K562 (cell line): Measurements from ENCODE around the gene RNU5D-1. TPM values are rescaled to one million over a fixed set of nuclear protein-coding genes. Genes with fewer than 3 reads are reported as not detected.

Experiments
- ATAC-seq: fragments of 200-7000 bp; cut with Tn5 transposase; 3 replicates; pipeline ENCODE4 v1.9.1; 2020; ENCODE audit warnings: moderate library complexity
- BruUV-seq: library from RNA; stranded (reverse); fragments of 400-500 nt; replicated peaks from 2 replicates; lab custom pipeline; 2021; lab: Mats Ljungman, UMichigan
- CTCF ChIA-PET: fragments of 300-600 bp; formaldehyde crosslinking; extraction: SDS; loops from one replicate; lab custom pipeline; 2021; ENCODE audit warnings: low intra/inter-chr PET ratio; lab: Yijun Ruan, JAX
- POLR2A ChIA-PET: fragments of 300-600, 350-650 bp; sonication (Branson Sonifier 250); formaldehyde crosslinking; extraction: SDS; loops from one replicate; lab custom pipeline; 2021; ENCODE audit warnings: antibody characterized with exemption, inconsistent platforms; lab: Yijun Ruan, JAX
- DNase-seq, 4 experiments: peaks; one replicate each; pipeline versions ENCODE4 v3.0.0 to v3.0.0-alpha.2; 2011 to 2018; ENCODE audit warnings: low spot score in 3 of 4, mixed read lengths in 3 of 4; ENCODE audit errors: extremely low read depth in 1 of 4
- FAIRE-seq: peaks from 2 replicates; lab custom pipeline; 2011; peaks lifted over from hg19 to GRCh38; lab: Jason Lieb, UNC
- H2AFZ ChIP-seq: 2 replicates; pipeline ENCODE4 v1.6.0; 2011; ENCODE audit warnings: low read depth, low read length, control low read depth, inconsistent platforms
- H3K27ac ChIP-seq: fragments of 200-600 bp; 3 replicates; pipeline ENCODE4 v1.8.0; 2011; ENCODE audit warnings: low read depth, mild to moderate bottlenecking, control low read depth, inconsistent platforms, low read length, moderate library complexity, mixed read lengths; ENCODE audit errors: extremely low read depth
- H3K27me3 ChIP-seq, 2 experiments: fragments of 300-600 bp in 1 of 2; 2 replicates in 1 of 2; 3 replicates in 1 of 2; pipeline versions ENCODE4 v1.6.0 to v1.8.0; 2011; ENCODE audit warnings: inconsistent platforms in 2 of 2, low read length in 2 of 2, mild to moderate bottlenecking in 1 of 2, mixed read lengths in 1 of 2, moderate library complexity in 1 of 2; ENCODE audit not compliant: control insufficient read depth in 2 of 2, insufficient read depth in 2 of 2
- H3K36me3 ChIP-seq: fragments of 300-600 bp; 3 replicates; pipeline ENCODE4 v1.8.0; 2011; ENCODE audit warnings: mild to moderate bottlenecking, low read length, inconsistent platforms; ENCODE audit not compliant: control insufficient read depth, insufficient read depth
- H3K4me1 ChIP-seq, 2 experiments: fragments of 200-600 bp in 1 of 2; replicated peaks in 1 of 2; 2 replicates in 1 of 2; 3 replicates in 1 of 2; pipeline versions ENCODE4 v1.5.1 to v1.8.0; 2011; ENCODE audit warnings: inconsistent platforms in 2 of 2, low read length in 2 of 2, mild to moderate bottlenecking in 1 of 2, mixed read lengths in 1 of 2, moderate library complexity in 1 of 2; ENCODE audit not compliant: control insufficient read depth in 2 of 2, insufficient read depth in 2 of 2
- H3K4me2 ChIP-seq: 2 replicates; pipeline ENCODE4 v1.6.1; 2011; ENCODE audit warnings: low read length, control low read depth, inconsistent platforms, mixed read lengths; ENCODE audit not compliant: insufficient read depth
- H3K4me3 ChIP-seq: fragments of 200-600 bp; sonication (generic), shearing (Covaris generic); 2 replicates; pipeline ENCODE4 v1.5.1; 2016; ENCODE audit warnings: control low read depth, inconsistent platforms
- H3K79me2 ChIP-seq: fragments of 200-600 bp; 3 replicates; pipeline ENCODE4 v1.8.0; 2011; ENCODE audit warnings: low read length, inconsistent platforms; ENCODE audit not compliant: control insufficient read depth, insufficient read depth
- H3K9ac ChIP-seq, 2 experiments: 2 replicates each; pipeline versions ENCODE4 v1.6.0 to v1.6.1; 2011; ENCODE audit warnings: low read depth in 2 of 2, low read length in 2 of 2, control low read depth in 1 of 2, inconsistent platforms in 1 of 2, mild to moderate bottlenecking in 1 of 2, mixed read lengths in 1 of 2; ENCODE audit not compliant: insufficient read depth in 1 of 2
- H3K9me1 ChIP-seq: one replicate; pipeline ENCODE4 v1.6.0; 2011; ENCODE audit warnings: inconsistent platforms, mild to moderate bottlenecking, low read length, moderate library complexity; ENCODE audit not compliant: control insufficient read depth, insufficient read depth
- H3K9me3 ChIP-seq: replicated peaks from 2 replicates; pipeline ENCODE4 v1.5.1; 2011; ENCODE audit warnings: low read depth, low read length, inconsistent platforms; ENCODE audit not compliant: control insufficient read depth, insufficient read depth
- H4K20me1 ChIP-seq: replicated peaks from 2 replicates; pipeline ENCODE4 v1.6.1; 2011; ENCODE audit warnings: low read length, inconsistent platforms, mixed read lengths; ENCODE audit not compliant: control insufficient read depth, insufficient read depth
- ATF6 ChIP-seq: sonication (generic); formaldehyde crosslinking; IDR thresholded peaks from 2 replicates; pipeline ENCODE4 v1.4.0; 2020; ENCODE audit warnings: mild to moderate bottlenecking, missing genetic modification reagents
- CXXC5 ChIP-seq: fragments of 250-450 bp; sonication (Bioruptor Pico); IDR thresholded peaks from 2 replicates; pipeline ENCODE4 v1.8.0; 2022; ENCODE audit warnings: inconsistent platforms, mild to moderate bottlenecking, moderate library complexity
- DDX20 ChIP-seq: fragments of 450-650 bp; IDR thresholded peaks from 2 replicates; pipeline ENCODE4 v1.6.1; 2016; ENCODE audit warnings: missing genetic modification characterization, low read depth, mild to moderate bottlenecking, missing compliant biosample characterization, moderate library complexity
- E2F8 ChIP-seq: fragments of 450-650 bp; IDR thresholded peaks from 2 replicates; pipeline ENCODE4 v1.7.1; 2018; ENCODE audit warnings: mild to moderate bottlenecking, low read depth; ENCODE audit not compliant: partially characterized antibody
- KAT8 ChIP-seq: fragments of 450-650 bp; IDR thresholded peaks from 2 replicates; pipeline ENCODE4 v1.6.1; 2016; ENCODE audit warnings: low read depth, mild to moderate bottlenecking
- MLX ChIP-seq, 2 experiments: fragments of 450-650 bp in 1 of 2; sonication (generic) in 1 of 2; formaldehyde crosslinking; conservative IDR thresholded peaks; 2 replicates each; pipeline versions ENCODE4 v1.4.0 to v1.8.1; 2020 to 2022; ENCODE audit warnings: mild to moderate bottlenecking in 1 of 2, missing genetic modification reagents in 1 of 2
- NFIC ChIP-seq: fragments of 450-650 bp; IDR thresholded peaks from 2 replicates; pipeline ENCODE4 v1.6.1; 2017; ENCODE audit warnings: mild to moderate bottlenecking, inconsistent platforms
- RBM25 ChIP-seq: fragments of 200-400 bp; formaldehyde crosslinking; IDR thresholded peaks from 2 replicates; pipeline ENCODE4 v1.6.1; 2018; ENCODE audit warnings: low read length, low read depth, moderate library complexity; ENCODE audit not compliant: severe bottlenecking
- RNF219 ChIP-seq: fragments of 250-450 bp; sonication (Bioruptor Pico); IDR thresholded peaks from 2 replicates; pipeline ENCODE4 v1.5.0; 2022; ENCODE audit warnings: mild to moderate bottlenecking
- TFE3 ChIP-seq: fragments of 450-650 bp; formaldehyde crosslinking; IDR thresholded peaks from 2 replicates; pipeline ENCODE4 v1.4.0; 2020; ENCODE audit warnings: mild to moderate bottlenecking, mixed read lengths
- YBX1 ChIP-seq: fragments of 450-650 bp; IDR thresholded peaks from 2 replicates; pipeline ENCODE4 v1.7.1; 2016; ENCODE audit warnings: mild to moderate bottlenecking
- WGBS: fragments of 100-300 bp; shearing (Covaris generic); methylation state at CpG from one replicate; pipeline ENCODE4 v1.1.6; 2016; ENCODE audit warnings: low coverage, mixed read lengths; ENCODE audit not compliant: insufficient coverage; ENCODE audit errors: missing lambda C conversion rate; 5-methylcytosine and 5-hydroxymethylcytosine counted together
- in situ Hi-C: fragments of 300-500 bp; cut with MboI; formaldehyde crosslinking; loops from 4 replicates; pipeline ENCODE4 v1.15.0; 2018; ENCODE audit warnings: inconsistent platforms, mixed read lengths
- intact Hi-C: fragments of 100-400 bp; cut with micrococcal nuclease; formaldehyde crosslinking; loops from 2 replicates; pipeline ENCODE4 v1.14.2; 2022
- polyA plus RNA-seq, 8 experiments: library from polyadenylated mRNA; depleted of rRNA in 4 of 8; stranded (reverse) in 5 of 8; unstranded in 3 of 8; fragments of >200 nt; fragmentation: Nextera tagmentation in 2 of 8; fragmentation: Illumina TruSeq in 1 of 8; extraction: Ambion mirVana in 2 of 8; extraction: Trizol in 1 of 8; gene quantifications; 2 replicates each; pipeline versions ENCODE4 v1.2.1 to v1.2.3, GENCODE V29; 2011 to 2014; ENCODE audit warnings: inconsistent platforms in 1 of 8, missing spikeins in 1 of 8
- total RNA-seq, 7 experiments: library from RNA; depleted of rRNA in 6 of 7; stranded (reverse); fragments of >200 nt in 6 of 7; fragmentation: Illumina TruSeq in 2 of 7; extraction: Trizol in 2 of 7; gene quantifications; 2 replicates each; pipeline versions ENCODE4 v1.2.1 to v1.2.3, GENCODE V29; 2011 to 2021; ENCODE audit warnings: low replicate concordance in 1 of 7

The RNU5D-1 gene
- total and polyA plus RNA-seq, 9 of the 15 experiments (the other 6 are each of a cell fraction or from before 2014, with no cell fraction given), result under 0.01 TPM; not detected in 8

GRCh38 chr1:44705938-44706337, 25.0 kb downstream of the RNU5D-1 start (continued):
- TF ChIP-seq RNF219 (CRISPR knock-in tag), result no peak

- 7% methylated on average over 6 of the region's 6 CpGs for WGBS
- H3K79me2 ChIP-seq, result no peaks in the 10 kb centered on the region
- in situ Hi-C loops, result no loop called here
- no peaks in the 10 kb centered on the region for H3K36me3 ChIP-seq
- BruUV-seq, result no TSS peak
- no peak overlapping the region for H2AFZ ChIP-seq
- no peak overlapping the region for H3K4me3 ChIP-seq
- no peak overlapping the region for H3K9ac ChIP-seq
- no peak for ATAC-seq
- peaks cover 0 to 4% of the 10 kb centered on the region in 2 experiments; a peak in 2 of 5 replicates for H3K4me1 ChIP-seq
- H4K20me1 ChIP-seq, result no peaks in the 10 kb centered on the region
- POLR2A ChIA-PET, result interaction anchor here (1.1 to 2.6 kb wide), 3 partner anchors 12 to 26 kb away, joined by 3 to 17 read pairs (median 6); no protein-coding TSS in a partner anchor
- no peak for DNase-seq
- H3K27ac ChIP-seq, result no peak overlapping the region
- FAIRE-seq, result no peak
- peaks cover 3% of the 10 kb centered on the region for H3K9me1 ChIP-seq
- intact Hi-C loops, result loop anchor here (5.0 kb wide), 1 partner anchor 48 kb away; no protein-coding TSS in a partner anchor
- H3K27me3 ChIP-seq, result peaks cover 34 to 39% of the 10 kb centered on the region in 2 experiments
- no peak overlapping the region for H3K4me2 ChIP-seq
- no peaks in the 10 kb centered on the region for H3K9me3 ChIP-seq
- CTCF ChIA-PET, result no interaction called here
- no peak for TF ChIP-seq DDX20 (tag)
- no peak for TF ChIP-seq E2F8
- no peak for TF ChIP-seq TFE3 (CRISPR knock-in tag)
- no peak for TF ChIP-seq KAT8
- TF ChIP-seq YBX1, result no peak
- TF ChIP-seq NFIC, result peak; percentile 90
- TF ChIP-seq MLX (CRISPR knock-in tag; conservative IDR thresholded peaks at IDR 0.05), result no peak
- no peak for TF ChIP-seq ATF6 (CRISPR knock-in tag)
- peak; percentile 29 for TF ChIP-seq RBM25
- TF ChIP-seq CXXC5, result no peak
Observed at GRCh38 chr1:44705470-44705869, 25.5 kb downstream of the RNU5D-1 start.
